NT2/D1 (cell line): ENCODE measurements around the gene KAT6B.

Experiments used
- DNase-seq: peaks from one replicate; pipeline ENCODE4 v3.0.0-alpha.2; 2011; ENCODE audit warnings: low read depth, low spot score
- H3K27me3 ChIP-seq: 2 replicates; pipeline ENCODE4 v1.6.0; 2011; ENCODE audit warnings: mild to moderate bottlenecking; ENCODE audit not compliant: insufficient read length, insufficient read depth
- H3K36me3 ChIP-seq: 2 replicates; pipeline ENCODE4 v1.6.1; 2011; ENCODE audit warnings: mild to moderate bottlenecking, low read length, mixed read lengths; ENCODE audit not compliant: insufficient read depth, insufficient read length
- H3K4me1 ChIP-seq: 2 replicates; pipeline ENCODE4 v1.5.1; 2011; ENCODE audit not compliant: insufficient read depth, insufficient read length
- H3K4me3 ChIP-seq: 2 replicates; pipeline ENCODE4 v1.5.1; 2011; ENCODE audit warnings: low read depth; ENCODE audit not compliant: insufficient read length
- H3K9ac ChIP-seq: 2 replicates; pipeline ENCODE4 v1.6.0; 2011; ENCODE audit warnings: low read depth; ENCODE audit not compliant: insufficient read length
- H3K9me3 ChIP-seq: 2 replicates; pipeline ENCODE4 v1.5.1; 2011; ENCODE audit warnings: mild to moderate bottlenecking, low read length; ENCODE audit not compliant: insufficient read depth
- SUZ12 ChIP-seq: IDR thresholded peaks from 2 replicates; pipeline ENCODE4 v1.6.1; 2011; ENCODE audit not compliant: insufficient read length, insufficient read depth; ENCODE audit errors: extremely low read depth
- YY1 ChIP-seq: IDR thresholded peaks from 2 replicates; pipeline ENCODE4 v1.6.1; 2011; ENCODE audit not compliant: insufficient read length, insufficient read depth
- ZNF274 ChIP-seq: IDR thresholded peaks from 2 replicates; pipeline ENCODE4 v1.6.1; 2011; ENCODE audit warnings: mild to moderate bottlenecking, low read depth, low read length

The KAT6B gene

GRCh38 chr10:75066271-75066670, 239.9 kb downstream of the KAT6B start:
- no peaks in the 10 kb centered on the region for H3K36me3 ChIP-seq
- H3K4me3 ChIP-seq, result no peak overlapping the region
- H3K9me3 ChIP-seq, result no peaks in the 10 kb centered on the region
- no peak overlapping the region for H3K9ac ChIP-seq
- TF ChIP-seq YY1 (no peak), ZNF274 (no peak), SUZ12 (no peak)
- DNase-seq, result no peak
- peaks cover 15% of the 10 kb centered on the region for H3K27me3 ChIP-seq
- peaks cover 4% of the 10 kb centered on the region for H3K4me1 ChIP-seq

GRCh38 chr10:75067272-75067671, 240.9 kb downstream of the KAT6B start:
- TF ChIP-seq YY1 (no peak), ZNF274 (no peak), SUZ12 (no peak)

GRCh38 chr10:75068523-75068922, 242.1 kb downstream of the KAT6B start:
- no peak for DNase-seq
- no peak overlapping the region for H3K4me3 ChIP-seq
- TF ChIP-seq SUZ12 (no peak), YY1 (no peak), ZNF274 (no peak)
- no peak overlapping the region for H3K9ac ChIP-seq
- peaks cover 7% of the 10 kb centered on the region for H3K4me1 ChIP-seq
- H3K9me3 ChIP-seq, result no peaks in the 10 kb centered on the region
- H3K27me3 ChIP-seq, result peaks cover 37% of the 10 kb centered on the region
- H3K36me3 ChIP-seq, result no peaks in the 10 kb centered on the region

More at GRCh38 chr10:75067272-75067671, 240.9 kb downstream of the KAT6B start:
- peaks cover 7% of the 10 kb centered on the region for H3K4me1 ChIP-seq
- no peak for DNase-seq
- no peaks in the 10 kb centered on the region for H3K9me3 ChIP-seq
- H3K36me3 ChIP-seq, result no peaks in the 10 kb centered on the region
- peaks cover 25% of the 10 kb centered on the region for H3K27me3 ChIP-seq
- no peak overlapping the region for H3K4me3 ChIP-seq
- no peak overlapping the region for H3K9ac ChIP-seq

DNA sequence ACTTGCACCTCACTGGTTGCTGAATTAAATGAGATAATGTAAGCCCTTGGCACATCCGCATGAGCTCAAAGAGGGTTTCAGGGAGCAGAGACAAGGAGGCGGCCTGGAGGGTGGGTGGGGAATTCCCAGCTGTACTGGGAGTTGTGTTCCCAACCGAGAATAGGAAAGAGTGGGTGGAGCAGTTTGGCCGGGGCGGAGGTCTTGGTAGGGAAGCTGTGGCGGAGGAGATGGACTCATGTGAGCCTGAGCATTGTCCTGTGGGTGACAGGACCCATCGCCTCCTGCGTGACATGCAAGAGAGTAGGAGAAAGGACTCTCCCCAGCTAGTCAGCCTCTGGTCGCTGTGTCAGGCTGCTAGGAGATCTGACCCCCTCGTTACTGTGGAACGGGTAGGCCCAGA, 244.1 kb downstream of the KAT6B start:
- peaks cover 55% of the 10 kb centered on the region for H3K27me3 ChIP-seq
- DNase-seq, result no peak
- no peak overlapping the region for H3K4me3 ChIP-seq
- H3K9me3 ChIP-seq, result no peaks in the 10 kb centered on the region
- H3K9ac ChIP-seq, result no peak overlapping the region
- no peaks in the 10 kb centered on the region for H3K36me3 ChIP-seq
- H3K4me1 ChIP-seq, result peaks cover 7% of the 10 kb centered on the region
- TF ChIP-seq ZNF274 (no peak), SUZ12 (no peak), YY1 (no peak)

GRCh38 chr10:75070961-75071428, 244.6 kb downstream of the KAT6B start:
- H3K9ac ChIP-seq, result no peak overlapping the region

GRCh38 chr10:75071756-75072155, 245.4 kb downstream of the KAT6B start:
- no peak for DNase-seq
- no peaks in the 10 kb centered on the region for H3K36me3 ChIP-seq
- TF ChIP-seq SUZ12, result no peak
- TF ChIP-seq YY1, result no peak
- TF ChIP-seq ZNF274, result no peak
- peaks cover 7% of the 10 kb centered on the region for H3K4me1 ChIP-seq
- no peaks in the 10 kb centered on the region for H3K9me3 ChIP-seq
- peaks cover 64% of the 10 kb centered on the region for H3K27me3 ChIP-seq
- H3K9ac ChIP-seq, result no peak overlapping the region
- no peak overlapping the region for H3K4me3 ChIP-seq

More at GRCh38 chr10:75070961-75071428, 244.6 kb downstream of the KAT6B start:
- peaks cover 60% of the 10 kb centered on the region for H3K27me3 ChIP-seq
- H3K36me3 ChIP-seq, result no peaks in the 10 kb centered on the region
- no peak overlapping the region for H3K4me3 ChIP-seq
- TF ChIP-seq ZNF274, result no peak
- no peak for TF ChIP-seq SUZ12
- no peak for TF ChIP-seq YY1
- no peaks in the 10 kb centered on the region for H3K9me3 ChIP-seq
- no peak for DNase-seq
- H3K4me1 ChIP-seq, result peaks cover 7% of the 10 kb centered on the region

GRCh38 chr10:75072727-75073126, 246.3 kb downstream of the KAT6B start:
- H3K4me1 ChIP-seq, result peaks cover 7% of the 10 kb centered on the region
- no peak for DNase-seq

DNA sequence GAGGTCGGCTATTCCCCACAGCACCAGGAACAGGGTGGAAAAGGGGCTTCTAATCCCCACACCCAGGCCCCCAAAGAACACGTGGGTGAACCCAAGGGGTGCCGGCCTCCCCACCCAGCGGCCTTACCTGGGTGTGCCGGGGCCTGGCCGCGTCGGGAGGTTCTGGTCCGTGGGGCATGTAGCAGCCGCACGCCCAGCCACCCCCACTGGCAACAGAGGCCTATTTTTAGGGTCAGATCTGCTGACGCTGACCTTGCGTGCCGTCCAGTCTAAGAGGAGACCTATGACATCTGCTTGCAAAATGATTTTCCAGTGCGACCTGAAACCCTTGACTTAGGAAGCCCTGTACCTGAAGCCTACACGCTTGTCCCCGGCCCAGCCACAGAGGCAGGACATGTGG, 247.0 kb downstream of the KAT6B start:
- Histone ChIP-seq H3K9me3 (no peaks in the 10 kb centered on the region), H3K36me3 (no peaks in the 10 kb centered on the region), H3K27me3 (peaks cover 81% of the 10 kb centered on the region), H3K4me1 (peaks cover 7% of the 10 kb centered on the region), H3K9ac (no peak overlapping the region), H3K4me3 (no peak overlapping the region)
- TF ChIP-seq YY1, result no peak
- no peak for TF ChIP-seq ZNF274
- DNase-seq, result no peak

More at GRCh38 chr10:75072727-75073126, 246.3 kb downstream of the KAT6B start:
- Histone ChIP-seq H3K9me3 (no peaks in the 10 kb centered on the region), H3K36me3 (no peaks in the 10 kb centered on the region), H3K9ac (no peak overlapping the region), H3K4me3 (no peak overlapping the region), H3K27me3 (peaks cover 74% of the 10 kb centered on the region)
- no peak for TF ChIP-seq SUZ12
- TF ChIP-seq ZNF274, result no peak
- no peak for TF ChIP-seq YY1
